ENCODE data around the gene PHACTR4.

DNA sequence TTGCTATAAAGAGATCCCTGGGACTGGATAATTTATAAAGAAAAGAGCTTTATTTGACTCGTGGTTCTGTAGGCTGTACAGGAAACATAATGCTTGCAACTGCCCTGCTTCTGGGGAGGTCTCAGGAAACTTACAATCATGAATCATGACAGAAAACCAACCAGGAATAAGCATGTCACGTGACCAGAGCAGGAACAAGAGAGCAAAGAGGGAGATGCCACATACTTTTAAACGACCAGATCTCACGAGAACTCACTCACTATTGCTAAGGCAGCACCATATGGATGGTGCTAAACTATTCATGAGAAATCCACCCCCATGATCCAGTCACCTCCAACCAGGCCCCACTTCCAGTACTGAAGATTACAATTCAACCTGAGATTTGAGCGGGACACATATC is 86.5 kb downstream of the PHACTR4 start:
- TF ChIP-seq TARDBP (IDR thresholded peaks at IDR 0.05) (no peak), SUZ12 (IDR thresholded peaks at IDR 0.05) (no peak), L3MBTL2 (conservative IDR thresholded peaks at IDR 0.05) (no peak), BHLHE40 (IDR thresholded peaks at IDR 0.05; ENCODE audit: borderline replicate concordance) (no peak), FOXA1 (IDR thresholded peaks at IDR 0.05) (no peak), CTBP1 (IDR thresholded peaks at IDR 0.05; ENCODE audit: borderline replicate concordance) (no peak), FOXK2 (IDR thresholded peaks at IDR 0.05) (no peak), NFRKB (IDR thresholded peaks at IDR 0.05) (no peak), ZNF384 (IDR thresholded peaks at IDR 0.05) (no peak), ELF4 (IDR thresholded peaks at IDR 0.05) (no peak), SP1 (IDR thresholded peaks at IDR 0.05) (no peak), FOXM1 (IDR thresholded peaks at IDR 0.05; ENCODE audit: borderline replicate concordance) (no peak)
- TF ChIP-seq, protein P1, sequence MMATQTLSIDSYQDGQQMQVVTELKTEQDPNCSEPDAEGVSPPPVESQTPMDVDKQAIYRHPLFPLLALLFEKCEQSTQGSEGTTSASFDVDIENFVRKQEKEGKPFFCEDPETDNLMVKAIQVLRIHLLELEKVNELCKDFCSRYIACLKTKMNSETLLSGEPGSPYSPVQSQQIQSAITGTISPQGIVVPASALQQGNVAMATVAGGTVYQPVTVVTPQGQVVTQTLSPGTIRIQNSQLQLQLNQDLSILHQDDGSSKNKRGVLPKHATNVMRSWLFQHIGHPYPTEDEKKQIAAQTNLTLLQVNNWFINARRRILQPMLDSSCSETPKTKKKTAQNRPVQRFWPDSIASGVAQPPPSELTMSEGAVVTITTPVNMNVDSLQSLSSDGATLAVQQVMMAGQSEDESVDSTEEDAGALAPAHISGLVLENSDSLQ (IDR thresholded peaks at IDR 0.05), result no peak
